ENCODE measurements around the gene BANF1. TPM values are rescaled to one million over a fixed set of nuclear protein-coding genes. Genes with fewer than 3 reads are reported as not detected.

BANF1 gene
- total RNA-seq, 2 experiments from 2014 or later: 223 to 236 TPM

DNA sequence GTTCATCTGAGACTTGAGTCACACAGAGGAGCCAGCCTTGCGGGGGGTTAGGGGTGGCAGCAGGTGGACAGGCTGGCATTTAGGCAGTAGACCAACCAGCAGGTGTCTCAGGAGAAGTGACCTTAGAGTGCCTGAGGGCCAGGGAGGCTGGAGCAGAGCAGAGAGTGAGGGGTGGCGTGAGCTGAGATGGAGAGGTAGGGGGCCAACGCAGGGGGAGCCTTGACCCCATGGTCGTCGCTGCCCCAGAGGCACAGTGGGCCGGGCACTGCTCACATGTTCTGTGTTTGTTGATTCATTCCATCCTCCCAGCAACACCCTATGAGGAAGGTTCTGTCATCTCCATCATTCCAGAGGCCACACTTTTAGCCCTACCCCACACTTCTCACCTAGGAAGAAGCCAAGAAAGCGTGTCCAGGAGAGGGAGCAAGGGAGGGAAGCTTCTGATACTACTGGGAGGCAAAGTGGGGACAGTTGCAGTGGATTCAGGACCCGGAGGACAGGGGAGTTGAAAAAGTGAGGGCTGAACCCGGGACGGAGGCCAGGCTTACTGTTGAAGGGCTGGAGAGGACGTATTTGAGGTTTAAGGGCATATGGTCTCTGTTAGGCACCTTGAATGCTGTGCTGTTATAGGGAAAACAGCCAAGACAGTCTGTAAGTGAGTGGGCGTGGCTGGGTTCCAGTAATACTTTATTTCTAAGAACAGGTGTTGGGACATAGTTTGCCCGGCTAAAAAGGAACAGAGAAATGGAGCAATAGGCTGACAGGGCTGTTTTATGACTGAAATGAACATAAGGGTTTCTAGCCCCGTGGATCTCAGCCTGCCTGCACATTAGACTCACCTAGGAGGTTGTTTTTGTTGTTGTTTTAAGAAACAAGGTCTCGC is 33.5 kb upstream of the BANF1 start:
- peaks cover 69% of the 10 kb centered on the region for H3K36me3 Mint-ChIP-seq (ENCODE audit: low read depth)
- H3K27me3 Mint-ChIP-seq: no peaks in the 10 kb centered on the region
- DNase-seq: no peak
- no peak overlapping the region for H3K4me3 Mint-ChIP-seq
- H3K27ac Mint-ChIP-seq: no peak overlapping the region
- peaks cover 15% of the 10 kb centered on the region for H3K4me1 Mint-ChIP-seq
- ChIA-PET CTCF (interaction anchor here (1.2 kb wide), 1 partner anchor 79 kb away, joined by 4 read pairs; the partner anchor contains the start of gene CCDC85B), POLR2A (no interaction called here)
- no peaks in the 10 kb centered on the region for H3K9me3 Mint-ChIP-seq

- Mint-ChIP-seq H3K4me1 (peaks cover 8% of the 10 kb centered on the region), H3K36me3 (ENCODE audit: low read depth) (peaks cover 59% of the 10 kb centered on the region)
These were observed 30.2 kb upstream of the BANF1 start for GRCh38 chr11:65972116-65972515.

DNA sequence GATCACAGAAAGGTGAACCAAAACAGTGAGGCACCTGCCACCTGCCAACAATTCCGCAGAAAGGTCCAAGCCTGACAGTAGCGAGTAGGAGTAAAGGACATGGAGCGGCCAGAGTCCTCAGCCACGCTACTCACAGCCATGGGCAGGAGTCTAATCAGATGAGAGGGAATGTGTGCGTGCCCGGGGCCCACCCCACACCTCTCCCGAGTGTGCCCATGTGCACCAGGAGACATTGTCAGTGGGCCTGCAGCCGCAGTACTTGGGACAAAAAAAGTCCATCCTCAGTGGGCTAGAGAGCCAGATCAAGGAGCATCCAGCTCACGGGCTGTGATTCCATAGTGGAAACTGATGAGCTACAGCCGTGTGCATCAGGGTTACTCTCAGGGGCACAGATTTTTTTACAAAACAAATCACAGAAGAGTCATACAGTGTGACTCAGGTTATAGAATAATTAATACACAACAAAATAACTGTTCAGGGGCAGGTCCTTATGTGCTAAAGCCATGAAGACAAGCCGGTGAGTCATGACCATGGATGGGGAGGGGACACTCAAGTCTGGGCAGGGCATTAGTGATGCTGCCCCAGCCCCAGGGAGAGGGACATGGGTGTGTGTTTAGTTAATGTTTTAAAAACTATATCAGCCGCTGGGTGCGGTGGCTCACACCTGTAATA is 28.7 kb upstream of the BANF1 start:
- peaks cover 56% of the 10 kb centered on the region for H3K36me3 Mint-ChIP-seq (ENCODE audit: low read depth)
- peaks cover 4% of the 10 kb centered on the region for H3K4me1 Mint-ChIP-seq
- no peaks in the 10 kb centered on the region for H3K27me3 Mint-ChIP-seq
- H3K27ac Mint-ChIP-seq: no peak overlapping the region
- POLR2A ChIA-PET: no interaction called here
- no peak for DNase-seq
- CTCF ChIA-PET: interaction anchor here (0.7 to 1.1 kb wide), 2 partner anchors 8 to 41 kb away, joined by 3 to 4 read pairs; no protein-coding TSS in a partner anchor
- H3K4me3 Mint-ChIP-seq: no peak overlapping the region
- no peaks in the 10 kb centered on the region for H3K9me3 Mint-ChIP-seq

More at GRCh38 chr11:65972116-65972515, 30.2 kb upstream of the BANF1 start:
- ChIA-PET POLR2A (no interaction called here), CTCF (interaction anchor here (1.0 to 2.0 kb wide), 2 partner anchors 82 to 87 kb away, joined by 4 to 11 read pairs; partner anchors contain the start of gene CCDC85B)
- no peak for DNase-seq
- H3K4me3 Mint-ChIP-seq: no peak overlapping the region
- H3K27ac Mint-ChIP-seq: no peak overlapping the region
- H3K27me3 Mint-ChIP-seq: no peaks in the 10 kb centered on the region
- no peaks in the 10 kb centered on the region for H3K9me3 Mint-ChIP-seq

- peaks cover 1% of the 10 kb centered on the region for H3K4me1 Mint-ChIP-seq
- no peak for DNase-seq
- H3K36me3 Mint-ChIP-seq (ENCODE audit: low read depth): peaks cover 49% of the 10 kb centered on the region
- no peaks in the 10 kb centered on the region for H3K27me3 Mint-ChIP-seq
- H3K4me3 Mint-ChIP-seq: no peak overlapping the region
- POLR2A ChIA-PET: no interaction called here
- no peaks in the 10 kb centered on the region for H3K9me3 Mint-ChIP-seq
- H3K27ac Mint-ChIP-seq: peak overlapping the region; percentile 11
- CTCF ChIA-PET: no interaction called here
These were observed 26.5 kb upstream of the BANF1 start for GRCh38 chr11:65975771-65976170.

DNA sequence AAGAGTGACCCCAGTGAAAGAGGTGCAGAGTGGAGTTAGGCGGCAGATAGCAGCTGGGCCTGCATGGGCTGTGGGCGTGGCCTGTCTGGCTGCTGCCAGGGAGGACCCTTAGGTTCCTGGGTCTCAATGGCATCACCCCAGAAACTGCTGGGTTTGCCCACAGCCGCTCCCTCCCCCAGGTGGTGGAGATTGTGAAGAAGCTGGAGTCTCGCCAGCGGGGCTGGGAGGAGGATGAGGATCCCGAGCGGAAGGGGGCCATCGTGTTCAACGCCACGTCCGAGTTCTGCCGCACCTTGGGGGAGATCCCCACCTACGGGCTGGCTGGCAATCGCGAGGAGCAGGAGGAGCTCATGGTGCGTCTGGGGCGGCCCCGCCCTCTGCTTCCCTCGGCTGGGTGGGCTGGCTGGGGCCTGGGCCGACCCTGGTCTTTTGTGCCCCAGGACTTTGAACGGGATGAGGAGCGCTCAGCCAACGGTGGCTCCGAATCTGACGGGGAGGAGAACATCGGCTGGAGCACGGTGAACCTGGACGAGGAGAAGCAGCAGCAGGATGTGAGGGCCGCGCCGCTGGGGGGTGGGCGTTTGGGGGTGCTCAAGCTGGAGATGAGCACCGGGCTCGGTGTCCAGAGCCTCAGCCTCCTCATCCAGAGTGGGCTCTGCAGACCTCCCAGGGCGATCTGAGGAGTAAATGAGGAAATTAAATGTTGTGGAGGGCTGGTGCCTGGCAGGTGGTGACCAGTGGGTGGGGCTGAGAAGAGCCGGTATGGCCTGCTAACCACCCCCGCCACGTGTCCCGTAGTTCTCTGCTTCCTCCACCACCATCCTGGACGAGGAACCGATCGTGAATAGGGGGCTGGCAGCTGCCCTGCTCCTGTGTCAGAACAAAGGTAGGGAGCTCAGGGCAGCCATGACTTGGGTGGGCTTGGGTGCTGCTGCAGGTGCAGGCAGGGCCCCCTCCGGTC is 25.8 kb upstream of the BANF1 start:
- ChIA-PET POLR2A (no interaction called here), CTCF (interaction anchor here (0.6 to 0.9 kb wide), 3 partner anchors 10 to 88 kb away, joined by 3 to 4 read pairs (median 4); partner anchors contain the start of gene FIBP)
- Mint-ChIP-seq H3K27ac (peak overlapping the region; percentile 54), H3K9me3 (no peaks in the 10 kb centered on the region), H3K4me1 (peaks cover 1% of the 10 kb centered on the region), H3K27me3 (no peaks in the 10 kb centered on the region), H3K4me3 (no peak overlapping the region), H3K36me3 (ENCODE audit: low read depth) (peaks cover 49% of the 10 kb centered on the region)
- DNase-seq: no peak

- Mint-ChIP-seq H3K4me1 (peaks cover 1% of the 10 kb centered on the region), H3K9me3 (no peaks in the 10 kb centered on the region), H3K4me3 (no peak overlapping the region), H3K27me3 (no peaks in the 10 kb centered on the region), H3K27ac (no peak overlapping the region), H3K36me3 (ENCODE audit: low read depth) (peaks cover 38% of the 10 kb centered on the region)
- CTCF ChIA-PET: interaction anchor here (0.7 to 2.2 kb wide), 4 partner anchors 12 to 272 kb away, joined by 3 to 11 read pairs (median 5); partner anchors contain the start of genes FIBP and MUS81
- no peak for DNase-seq
- POLR2A ChIA-PET: no interaction called here
These were observed 24.5 kb upstream of the BANF1 start for GRCh38 chr11:65977621-65978390.

- DNase-seq: no peak
- no peaks in the 10 kb centered on the region for H3K27me3 Mint-ChIP-seq
- ChIA-PET POLR2A (no interaction called here), CTCF (interaction anchor here (1.1 to 2.2 kb wide), 4 partner anchors 10 to 273 kb away, joined by 3 to 11 read pairs (median 4); partner anchors contain the start of genes FIBP and MUS81)
- H3K36me3 Mint-ChIP-seq (ENCODE audit: low read depth): peaks cover 31% of the 10 kb centered on the region
- no peak overlapping the region for H3K27ac Mint-ChIP-seq
- H3K9me3 Mint-ChIP-seq: no peaks in the 10 kb centered on the region
- H3K4me3 Mint-ChIP-seq: no peak overlapping the region
- H3K4me1 Mint-ChIP-seq: no peaks in the 10 kb centered on the region
These were observed 23.7 kb upstream of the BANF1 start for GRCh38 chr11:65978391-65979238.

GRCh38 chr11:65979261-65979759 is 23.0 kb upstream of the BANF1 start:
- DNase-seq: no peak
- no peak overlapping the region for H3K4me3 Mint-ChIP-seq
- peak overlapping the region; percentile 27 for H3K27ac Mint-ChIP-seq
- ChIA-PET POLR2A (no interaction called here), CTCF (interaction anchor here (1.1 to 2.2 kb wide), 5 partner anchors 9 to 273 kb away, joined by 3 to 11 read pairs (median 3); partner anchors contain the start of genes FIBP and MUS81)
- H3K27me3 Mint-ChIP-seq: no peaks in the 10 kb centered on the region
- H3K9me3 Mint-ChIP-seq: no peaks in the 10 kb centered on the region
- peaks cover 29% of the 10 kb centered on the region for H3K36me3 Mint-ChIP-seq (ENCODE audit: low read depth)
- no peaks in the 10 kb centered on the region for H3K4me1 Mint-ChIP-seq

DNA sequence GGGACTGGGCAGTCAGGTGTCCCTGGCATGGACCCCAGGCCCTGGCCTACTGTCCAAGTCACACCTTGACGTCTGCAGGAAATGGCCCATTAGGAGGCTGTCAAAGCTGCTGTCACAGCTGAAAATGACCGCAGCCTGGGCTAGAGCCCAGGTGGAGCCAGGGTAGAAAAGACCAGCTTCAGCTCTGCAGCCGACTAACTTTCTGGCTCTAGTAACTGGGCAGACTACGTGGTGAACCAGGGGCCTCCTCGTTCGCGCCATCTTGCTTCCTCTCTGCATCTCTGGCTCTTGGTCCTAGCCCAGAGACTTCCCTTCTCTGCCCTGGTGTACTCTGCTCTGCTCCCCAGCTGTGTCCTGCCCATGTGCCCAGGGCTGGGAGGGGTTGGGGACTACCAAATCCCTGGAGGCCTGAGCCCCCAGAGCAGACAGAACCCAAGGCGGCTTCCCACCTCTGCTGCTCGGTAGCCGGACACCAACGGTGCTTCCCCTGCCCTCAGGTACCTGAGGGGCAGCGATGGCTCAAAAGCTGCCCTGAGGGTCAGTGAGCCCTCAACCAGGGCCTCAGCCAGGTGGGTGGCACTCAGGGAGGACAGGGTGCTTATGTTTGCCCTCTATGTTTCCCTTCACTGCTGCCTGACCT is 21.1 kb upstream of the BANF1 start:
- H3K27me3 Mint-ChIP-seq: no peaks in the 10 kb centered on the region

GRCh38 chr11:65981972-65982823 is 20.1 kb upstream of the BANF1 start:
- POLR2A ChIA-PET: no interaction called here
- peaks cover 15% of the 10 kb centered on the region for H3K36me3 Mint-ChIP-seq (ENCODE audit: low read depth)
- DNase-seq: no peak
- H3K27me3 Mint-ChIP-seq: no peaks in the 10 kb centered on the region
- no peaks in the 10 kb centered on the region for H3K4me1 Mint-ChIP-seq
- CTCF ChIA-PET: interaction anchor here (0.9 to 1.4 kb wide), 2 partner anchors 94 to 97 kb away, joined by 4 to 5 read pairs; partner anchors contain the start of gene FIBP
- H3K27ac Mint-ChIP-seq: no peak overlapping the region
- H3K9me3 Mint-ChIP-seq: no peaks in the 10 kb centered on the region
- no peak overlapping the region for H3K4me3 Mint-ChIP-seq

More for the DNA sequence above, 21.1 kb upstream of the BANF1 start:
- DNase-seq: no peak
- Mint-ChIP-seq H3K4me1 (no peaks in the 10 kb centered on the region), H3K36me3 (ENCODE audit: low read depth) (peaks cover 20% of the 10 kb centered on the region), H3K27ac (no peak overlapping the region), H3K9me3 (no peaks in the 10 kb centered on the region), H3K4me3 (no peak overlapping the region)
- ChIA-PET CTCF (interaction anchor here (0.9 to 1.3 kb wide), 3 partner anchors 7 to 93 kb away, joined by 3 to 4 read pairs (median 4); partner anchors contain the start of gene FIBP), POLR2A (no interaction called here)

Measured in activated CD4-positive, alpha-beta T cell treated with anti-CD3 and anti-CD28 coated beads, Interleukin-2, amount 10 ng/mL, durations not matched to agents 7 days and 5 days (primary cell).